Left lung (tissue), 10 donors: ENCODE data around the gene LRRC32. TPM values are rescaled to one million over a fixed set of nuclear protein-coding genes. Genes with fewer than 3 reads are reported as not detected.

Source experiments
- ATAC-seq: fragments of 200-7000 bp; cut with Tn5 transposase; one replicate; pipeline ENCODE4 v1.9.1; 2020; ENCODE audit warnings: moderate library complexity
- DNase-seq, 4 donors: peaks; one replicate each; pipeline ENCODE4 v3.0.0-alpha.2; 2013 to 2020
- H3K27ac ChIP-seq, 2 donors: fragments of 200-600 bp; sonication (generic) in 1 of 2; one replicate each; pipeline versions ENCODE4 v1.5.0 to v1.8.0; 2020 to 2021
- H3K27me3 ChIP-seq, 2 donors: fragments of 200-600 bp; sonication (generic) in 1 of 2; one replicate each; pipeline versions ENCODE4 v1.5.0 to v1.8.0; 2020 to 2021
- H3K36me3 ChIP-seq, 2 donors: fragments of 200-600 bp; sonication (generic) in 1 of 2; one replicate each; pipeline versions ENCODE4 v1.5.0 to v1.8.0; 2020 to 2021
- H3K4me1 ChIP-seq, 2 donors: fragments of 200-600 bp; one replicate each; pipeline ENCODE4 v1.8.0; 2021
- H3K4me3 ChIP-seq, 2 donors: fragments of 200-600 bp; sonication (generic) in 1 of 2; one replicate each; pipeline versions ENCODE4 v1.5.0 to v1.8.0; 2020 to 2021; ENCODE audit warnings: mild to moderate bottlenecking in 1 of 2
- H3K9me3 ChIP-seq, 2 donors: fragments of 200-600 bp; sonication (generic) in 1 of 2; one replicate each; pipeline versions ENCODE4 v1.5.0 to v1.8.0; 2020 to 2021
- intact Hi-C, 2 donors: fragments of 100-400 bp; cut with DNase I; formaldehyde crosslinking; loops; one replicate each; pipeline versions ENCODE4 v1.11.2 to v1.14.2; 2022
- polyA plus RNA-seq, 6 donors: library from polyadenylated mRNA; unstranded; fragments of 120-200 nt; gene quantifications; one replicate each; pipeline ENCODE4 v1.2.1, GENCODE V29; 2013; ENCODE audit not compliant: insufficient read length in 6 of 6
- total RNA-seq, 2 donors: library from RNA; stranded (reverse); fragmentation: NEBNext Ultra II Directional; extraction: Animal tissue kit (Norgen Biotek cat#: 25700); gene quantifications; one replicate each; pipeline ENCODE4 v1.2.1, GENCODE V29; 2021
- TF ChIP-seq, protein P1 (sequence below), 2 donors: fragments of 200-600 bp; sonication (generic) in 1 of 2; IDR thresholded peaks; one replicate each; pipeline versions ENCODE4 v1.5.0 to v1.8.0; 2021; ENCODE audit warnings: antibody characterized with exemption in 2 of 2
- donor health status: DM: no; HTN: yes; CAD: no.
- donor health status: DM: no; HTN: no; CAD: no.

Gene LRRC32
- total and polyA plus RNA-seq, 8 donors: 38.7 to 66.8 (median 45.0) TPM

- DNase-seq: no peak
- H3K4me3 ChIP-seq: no peak overlapping the region
- H3K4me1 ChIP-seq: peaks cover 5 to 41% of the 10 kb centered on the region in 2 donors
- peaks cover 0 to 12% of the 10 kb centered on the region in 2 donors for H3K9me3 ChIP-seq
- TF ChIP-seq, protein P1, sequence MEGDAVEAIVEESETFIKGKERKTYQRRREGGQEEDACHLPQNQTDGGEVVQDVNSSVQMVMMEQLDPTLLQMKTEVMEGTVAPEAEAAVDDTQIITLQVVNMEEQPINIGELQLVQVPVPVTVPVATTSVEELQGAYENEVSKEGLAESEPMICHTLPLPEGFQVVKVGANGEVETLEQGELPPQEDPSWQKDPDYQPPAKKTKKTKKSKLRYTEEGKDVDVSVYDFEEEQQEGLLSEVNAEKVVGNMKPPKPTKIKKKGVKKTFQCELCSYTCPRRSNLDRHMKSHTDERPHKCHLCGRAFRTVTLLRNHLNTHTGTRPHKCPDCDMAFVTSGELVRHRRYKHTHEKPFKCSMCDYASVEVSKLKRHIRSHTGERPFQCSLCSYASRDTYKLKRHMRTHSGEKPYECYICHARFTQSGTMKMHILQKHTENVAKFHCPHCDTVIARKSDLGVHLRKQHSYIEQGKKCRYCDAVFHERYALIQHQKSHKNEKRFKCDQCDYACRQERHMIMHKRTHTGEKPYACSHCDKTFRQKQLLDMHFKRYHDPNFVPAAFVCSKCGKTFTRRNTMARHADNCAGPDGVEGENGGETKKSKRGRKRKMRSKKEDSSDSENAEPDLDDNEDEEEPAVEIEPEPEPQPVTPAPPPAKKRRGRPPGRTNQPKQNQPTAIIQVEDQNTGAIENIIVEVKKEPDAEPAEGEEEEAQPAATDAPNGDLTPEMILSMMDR (IDR thresholded peaks at IDR 0.05): no peak
- no peaks in the 10 kb centered on the region for H3K27me3 ChIP-seq
- H3K27ac ChIP-seq: peak overlapping the region in 1 of 2 donors; percentile 29
- no peak for ATAC-seq
- H3K36me3 ChIP-seq: no peaks in the 10 kb centered on the region
- intact Hi-C loops: no loop called here
Observed at GRCh38 chr11:76627606-76628005, 42.9 kb downstream of the LRRC32 start.

- DNase-seq: no peak
- H3K4me3 ChIP-seq: no peak overlapping the region
- intact Hi-C loops: no loop called here
- H3K27me3 ChIP-seq: no peaks in the 10 kb centered on the region
- TF ChIP-seq, protein P1 (IDR thresholded peaks at IDR 0.05): no peak
- peak overlapping the region in 1 of 2 donors; percentile 29 for H3K27ac ChIP-seq
- H3K9me3 ChIP-seq: peaks cover 0 to 12% of the 10 kb centered on the region in 2 donors
- no peak for ATAC-seq
- H3K36me3 ChIP-seq: no peaks in the 10 kb centered on the region
- H3K4me1 ChIP-seq: peaks cover 5 to 41% of the 10 kb centered on the region in 2 donors
Observed at GRCh38 chr11:76626921-76627401, 43.6 kb downstream of the LRRC32 start.

DNA sequence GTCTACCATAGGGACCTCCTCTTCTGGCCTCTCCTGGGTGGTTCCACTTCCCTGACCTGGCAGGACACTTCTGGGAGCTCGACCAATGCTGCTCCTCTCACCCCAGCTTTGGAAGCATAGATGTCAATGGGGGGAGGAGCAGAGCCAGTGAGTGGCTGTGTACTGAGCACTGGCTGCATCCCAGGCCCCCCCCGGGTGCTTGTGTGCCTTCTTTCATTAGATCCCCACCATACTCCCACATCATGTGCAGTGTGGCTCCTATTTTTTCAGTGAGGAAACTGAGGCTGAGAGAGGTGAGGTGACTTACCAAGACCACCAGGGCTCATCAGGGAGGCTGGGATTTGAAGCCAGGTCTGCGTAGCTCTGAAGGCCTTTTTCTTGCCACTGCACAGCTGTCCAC is 44.3 kb downstream of the LRRC32 start:
- peaks cover 5 to 41% of the 10 kb centered on the region in 2 donors for H3K4me1 ChIP-seq
- no peak for ATAC-seq
- intact Hi-C loops: no loop called here

GRCh38 chr11:76625472-76626186 is 44.9 kb downstream of the LRRC32 start:
- TF ChIP-seq, protein P1 (IDR thresholded peaks at IDR 0.05): no peak
- H3K4me3 ChIP-seq: no peak overlapping the region
- no peaks in the 10 kb centered on the region for H3K27me3 ChIP-seq
- peaks cover 5 to 36% of the 10 kb centered on the region in 2 donors for H3K4me1 ChIP-seq
- ATAC-seq (no peak), DNase-seq (no peak)
- H3K36me3 ChIP-seq: no peaks in the 10 kb centered on the region
- no peak overlapping the region for H3K27ac ChIP-seq
- peaks cover 0 to 12% of the 10 kb centered on the region in 2 donors for H3K9me3 ChIP-seq
- intact Hi-C loops: no loop called here

More for the DNA sequence above, 44.3 kb downstream of the LRRC32 start:
- Histone ChIP-seq H3K4me3 (no peak overlapping the region), H3K27ac (no peak overlapping the region), H3K9me3 (peaks cover 0 to 12% of the 10 kb centered on the region in 2 donors), H3K36me3 (no peaks in the 10 kb centered on the region), H3K27me3 (no peaks in the 10 kb centered on the region)
- TF ChIP-seq, protein P1 (IDR thresholded peaks at IDR 0.05): no peak
- DNase-seq: no peak

DNA sequence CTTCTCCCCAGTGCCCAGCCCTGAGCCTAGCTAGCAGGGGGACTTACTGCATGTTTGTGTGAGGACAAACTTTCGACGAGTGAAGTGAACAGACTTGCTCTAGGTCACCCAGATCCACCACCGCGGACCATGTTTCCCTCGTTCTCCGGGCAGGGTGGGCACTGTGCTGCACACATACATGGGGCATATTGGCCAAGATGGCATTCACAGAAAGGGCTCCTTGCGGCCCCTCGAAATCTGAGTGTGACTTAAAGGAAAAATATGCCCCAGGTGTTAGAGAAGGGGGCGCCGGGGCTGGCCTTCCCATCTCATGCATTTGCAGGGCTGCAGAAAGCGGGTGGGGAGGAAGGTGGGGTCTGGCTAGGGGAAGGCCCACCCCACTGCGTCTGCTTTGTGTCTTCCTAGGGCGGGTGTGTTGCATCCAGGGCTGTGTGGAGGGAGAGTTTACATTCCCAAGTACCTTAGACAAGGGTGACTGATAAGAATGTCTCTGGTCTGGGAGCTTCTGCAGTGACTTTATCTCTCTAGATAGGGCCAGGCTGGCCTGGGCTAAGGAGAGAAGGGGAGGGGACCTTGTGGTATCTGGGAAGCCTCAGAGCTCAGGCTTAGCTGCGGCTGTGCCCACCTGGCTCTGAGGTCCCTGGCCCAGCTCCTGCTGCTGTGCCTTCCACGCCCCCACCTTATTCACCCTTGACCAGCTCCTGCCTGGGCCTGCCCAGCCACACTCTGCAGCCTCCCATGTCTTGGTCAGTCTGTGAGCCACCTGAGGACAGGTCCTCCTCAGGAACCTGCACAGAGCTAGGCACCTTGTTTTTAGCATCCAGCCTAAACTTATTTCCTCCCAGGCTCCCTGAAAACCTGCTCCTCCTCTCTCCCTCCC is 45.8 kb downstream of the LRRC32 start:
- TF ChIP-seq, protein P1 (IDR thresholded peaks at IDR 0.05): no peak
- Histone ChIP-seq H3K4me3 (no peak overlapping the region), H3K27ac (no peak overlapping the region), H3K4me1 (peaks cover under 1 to 27% of the 10 kb centered on the region in 2 donors), H3K36me3 (no peaks in the 10 kb centered on the region), H3K27me3 (no peaks in the 10 kb centered on the region), H3K9me3 (peaks cover 0 to 12% of the 10 kb centered on the region in 2 donors)
- DNase-seq (no peak), ATAC-seq (no peak)
- intact Hi-C loops: no loop called here
